Ureter (tissue), 1 donor: ENCODE results near the gene DENND4C. TPM values are rescaled to one million over a fixed set of nuclear protein-coding genes. Genes with fewer than 3 reads are reported as not detected.
A peak's percentile ranks its signal among the peaks of the same experiment; 100 is the strongest.
"Not testable (repeated sequence)": the region's sequence is repeated elsewhere in the genome, so short reads cannot be mapped to it uniquely, and the experiment has no call there.

Experiments
- DNase-seq: peaks from one replicate; pipeline ENCODE4 v3.0.0-alpha.2; 2020; ENCODE audit warnings: low spot score
- total RNA-seq: library from RNA; stranded (reverse); gene quantifications from one replicate; pipeline ENCODE4 v1.2.4, GENCODE V29; 2023
- donor health status: DM: yes; HTN: yes; CAD: no.

DENND4C gene
- total RNA-seq, 1 donor from 2014 or later, result 110 TPM

DNA sequence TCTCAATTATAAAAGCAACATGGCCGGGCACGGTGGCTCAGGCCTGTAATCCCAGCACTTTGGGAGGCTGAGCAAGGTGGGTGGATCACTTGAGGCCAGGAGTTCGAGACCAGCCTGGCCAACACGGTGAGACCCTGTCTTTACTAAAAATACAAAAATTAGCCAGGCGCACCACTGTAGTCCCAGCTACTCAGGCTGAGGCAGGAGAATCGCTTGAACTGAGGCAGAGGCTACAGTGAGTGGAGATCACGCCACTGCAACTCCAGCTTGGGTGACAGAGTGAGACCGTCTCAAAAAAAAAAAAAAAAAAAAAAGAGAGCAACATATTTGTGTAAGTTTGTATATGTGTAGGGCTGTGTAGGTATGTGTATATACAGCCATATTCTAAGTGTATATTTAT lies 142.1 kb downstream of the DENND4C start:
- DNase-seq, result no peak

DNA sequence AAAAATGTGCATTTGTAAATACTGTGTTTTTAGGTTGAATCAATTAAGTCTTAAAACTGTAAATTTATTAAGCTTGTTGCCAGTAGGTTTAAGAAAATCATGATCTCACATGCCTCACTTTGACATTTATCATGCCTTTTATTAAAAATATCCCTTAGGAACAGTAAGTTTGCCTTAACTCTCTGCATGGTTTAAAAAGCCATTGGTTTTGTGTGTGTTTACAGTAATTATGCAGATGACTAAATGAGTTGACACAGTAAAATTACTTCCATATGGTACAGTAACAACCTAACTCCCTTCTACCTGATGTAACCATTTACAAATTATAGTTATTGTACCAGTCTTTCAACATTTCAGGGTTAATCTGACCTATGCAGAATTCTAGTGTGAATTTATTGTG lies 143.0 kb downstream of the DENND4C start:
- no peak for DNase-seq

DNA sequence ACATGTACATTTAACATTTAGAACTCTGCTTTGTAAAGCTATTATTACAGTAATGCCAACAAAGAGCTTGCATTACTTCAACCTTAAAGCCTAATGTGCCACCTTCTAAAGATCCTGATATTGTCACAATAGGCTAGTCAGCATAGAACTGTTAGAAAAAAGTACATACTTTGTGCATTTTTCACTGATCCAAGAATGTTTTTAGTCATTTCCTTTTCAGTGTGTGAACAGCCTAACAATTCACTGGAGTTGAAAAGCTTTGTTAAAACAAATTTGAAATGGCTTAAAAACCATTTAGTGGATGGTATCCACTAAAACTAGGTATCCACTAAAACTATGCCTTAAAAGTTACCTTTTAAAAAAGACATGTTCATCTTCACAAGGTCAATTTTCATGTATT lies 145.0 kb downstream of the DENND4C start:
- no peak for DNase-seq

DNA sequence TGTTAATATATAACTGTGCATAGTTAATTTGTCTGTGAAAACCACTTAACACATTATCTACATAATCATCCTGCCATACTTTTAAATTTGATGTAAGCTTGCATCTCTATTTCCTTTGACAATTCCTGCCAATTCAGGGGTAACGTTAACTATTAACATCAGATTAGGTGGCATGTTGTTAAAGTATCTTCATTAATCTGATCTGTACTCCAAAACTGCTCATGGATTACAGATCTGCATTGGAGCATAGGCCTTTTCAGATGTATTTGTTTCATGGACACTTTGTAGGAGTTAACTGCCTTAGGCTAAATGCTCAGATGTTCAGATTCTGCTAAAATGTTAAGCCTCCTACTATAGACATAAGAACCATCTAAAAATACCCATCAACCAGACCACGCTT lies 146.4 kb downstream of the DENND4C start:
- DNase-seq, result no peak

DNA sequence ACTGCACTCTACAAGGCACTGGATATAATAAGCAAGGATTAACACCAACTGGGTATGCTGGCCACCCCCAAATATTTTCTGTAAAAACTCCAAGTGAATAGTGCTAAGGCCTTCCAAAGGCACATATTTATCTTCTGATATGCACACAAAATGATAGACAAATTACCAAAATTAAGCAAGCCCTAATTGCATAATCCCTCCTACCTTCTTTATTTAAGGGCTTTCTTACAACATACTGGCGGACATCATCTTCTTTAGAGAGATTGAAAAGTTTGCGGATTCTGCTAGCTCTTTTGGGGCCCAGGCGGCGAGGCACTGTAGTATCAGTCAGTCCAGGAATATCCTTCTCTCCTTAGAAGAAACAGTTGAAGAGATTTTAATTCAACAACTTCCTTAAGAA lies 147.7 kb downstream of the DENND4C start:
- no peak for DNase-seq

DNA sequence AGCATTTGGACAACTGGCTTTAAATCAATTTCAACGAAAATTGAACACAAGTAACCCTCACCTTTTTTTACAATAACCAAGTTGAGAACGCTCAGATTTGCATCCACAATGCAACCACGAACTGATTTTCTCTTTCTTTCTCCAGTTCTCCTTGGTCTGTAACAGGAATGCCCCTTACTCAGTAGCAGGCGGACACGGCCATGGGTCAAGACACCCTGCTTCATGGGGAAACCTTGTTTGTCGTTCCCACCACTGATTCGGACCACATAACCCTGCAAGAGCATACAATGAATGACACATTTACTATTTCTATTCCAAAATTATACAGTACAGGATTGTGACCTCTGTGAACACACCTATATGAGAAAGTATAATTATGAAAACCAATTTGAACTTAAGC lies 148.2 kb downstream of the DENND4C start:
- DNase-seq, result no peak

DNA sequence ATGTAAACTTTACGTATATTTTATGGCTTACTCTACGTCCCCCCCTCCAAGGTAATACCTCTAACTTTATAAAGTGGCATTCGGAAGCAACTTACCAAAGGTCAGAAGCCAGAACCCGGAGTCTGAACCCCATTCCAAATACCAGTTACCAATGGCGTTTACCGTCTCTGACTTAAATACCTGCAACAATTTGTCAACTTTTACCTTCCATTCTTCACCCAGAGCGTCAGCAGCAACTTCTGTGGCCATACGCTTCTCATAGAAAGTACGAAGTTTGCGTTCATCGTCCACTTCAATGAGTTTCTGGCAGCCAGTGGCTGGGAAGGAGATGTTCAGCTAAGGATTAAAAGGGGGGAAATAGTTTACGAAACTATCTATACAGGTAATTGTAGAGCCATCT lies 148.8 kb downstream of the DENND4C start:
- no peak for DNase-seq

DNA sequence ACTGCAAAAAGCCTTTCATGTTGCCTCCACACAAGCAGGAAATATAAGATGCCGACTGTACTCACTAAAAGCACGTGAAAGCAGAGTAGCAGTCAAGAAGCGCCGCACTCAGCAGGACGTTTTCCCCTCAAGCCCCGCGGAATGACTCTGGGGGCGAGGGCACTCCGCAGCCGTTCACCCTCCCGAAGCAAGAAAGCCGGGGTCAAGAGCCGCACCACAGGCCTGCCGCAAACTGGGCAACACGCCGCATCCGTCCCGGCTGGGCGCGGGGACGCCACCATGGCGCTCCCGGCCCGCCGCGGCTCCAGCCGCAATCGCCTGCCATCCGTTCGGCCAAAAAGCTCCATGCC lies 149.2 kb downstream of the DENND4C start:
- DNase-seq, result peak; percentile 51

DNA sequence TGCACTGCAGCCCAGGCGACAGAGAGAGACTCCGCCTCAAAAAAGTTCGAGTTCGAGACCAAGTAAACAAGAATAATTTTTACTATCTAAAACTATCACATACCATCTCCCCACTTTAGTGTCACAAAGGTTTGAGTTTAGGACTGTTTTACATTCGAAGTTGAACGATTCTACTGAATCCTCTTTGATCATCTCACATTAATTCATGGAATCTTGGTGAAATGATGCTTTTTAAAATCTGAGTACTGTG lies 150.3 kb downstream of the DENND4C start:
- no peak for DNase-seq

DNA sequence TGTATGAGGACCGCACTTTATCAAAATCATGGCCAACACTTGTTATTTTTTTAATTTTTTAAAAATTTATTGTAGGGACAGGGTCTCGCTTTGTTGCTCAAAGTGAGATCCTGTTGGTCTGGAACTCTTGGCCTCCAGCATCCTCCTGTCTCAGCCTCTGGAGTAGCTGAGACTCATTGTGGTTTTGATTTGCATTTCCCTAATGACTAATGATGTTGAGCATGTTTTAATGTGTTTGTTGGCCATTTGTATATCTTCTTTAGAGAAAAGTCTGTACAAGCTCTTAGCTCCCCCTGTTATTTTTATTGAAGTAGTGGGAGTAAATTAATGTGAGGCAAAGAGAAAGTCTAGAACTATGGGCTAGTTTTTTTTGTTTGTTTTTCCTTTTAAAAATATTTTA lies 151.2 kb downstream of the DENND4C start:
- no peak for DNase-seq

DNA sequence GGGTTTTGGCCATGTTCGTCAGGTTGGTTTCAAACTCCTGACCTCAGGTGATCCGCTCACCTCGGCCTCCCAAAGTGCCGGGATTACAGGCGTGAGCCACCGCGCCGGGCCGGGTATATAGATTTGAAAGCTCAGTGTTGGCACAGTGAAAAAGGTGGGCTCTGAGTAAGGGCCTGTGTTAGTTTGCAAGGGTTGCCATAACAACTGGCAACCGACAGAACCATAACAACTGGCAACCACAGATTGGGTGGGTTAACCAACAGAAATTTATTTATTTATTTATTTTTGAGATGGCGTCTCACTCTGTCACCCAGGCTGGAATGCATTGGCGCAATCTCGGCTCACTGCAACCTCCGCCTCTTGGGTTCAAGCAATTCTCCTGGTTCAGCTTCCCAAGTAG lies 154.7 kb downstream of the DENND4C start:
- DNase-seq, result not testable (repeated sequence)

DNA sequence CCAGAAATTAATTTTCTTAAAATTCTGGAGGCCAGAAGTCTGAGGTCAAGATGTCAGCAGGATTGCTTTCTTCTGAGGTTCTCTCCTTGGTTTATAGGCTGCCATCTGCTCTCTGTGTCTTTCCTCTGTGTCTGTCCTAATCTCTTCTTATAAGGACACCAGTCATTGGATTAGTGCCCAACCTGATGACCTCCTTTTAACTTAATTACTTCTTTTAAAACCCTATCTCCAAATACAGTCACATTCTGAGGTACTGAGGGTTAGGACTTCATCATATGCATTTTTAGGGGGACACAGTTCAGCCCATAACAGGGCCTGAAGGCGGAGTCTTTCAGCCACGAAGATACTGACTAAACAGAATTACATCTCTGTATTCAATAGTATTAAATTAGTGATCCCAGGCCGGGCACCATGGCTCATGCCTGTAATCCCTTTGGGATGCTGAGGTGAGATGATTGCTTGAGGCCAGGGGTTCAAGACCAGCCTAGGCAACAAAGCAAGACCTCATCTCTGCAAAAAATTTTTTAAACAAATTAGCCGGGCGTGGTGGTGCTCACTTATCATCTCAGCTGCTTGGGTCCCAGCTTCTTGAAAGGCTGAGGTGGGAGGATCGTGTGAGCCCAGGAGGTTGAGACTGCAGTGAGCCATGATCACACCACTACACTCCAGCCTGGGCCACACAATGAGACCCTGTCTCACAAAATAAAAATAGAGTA lies 155.5 kb downstream of the DENND4C start:
- no peak for DNase-seq

DNA sequence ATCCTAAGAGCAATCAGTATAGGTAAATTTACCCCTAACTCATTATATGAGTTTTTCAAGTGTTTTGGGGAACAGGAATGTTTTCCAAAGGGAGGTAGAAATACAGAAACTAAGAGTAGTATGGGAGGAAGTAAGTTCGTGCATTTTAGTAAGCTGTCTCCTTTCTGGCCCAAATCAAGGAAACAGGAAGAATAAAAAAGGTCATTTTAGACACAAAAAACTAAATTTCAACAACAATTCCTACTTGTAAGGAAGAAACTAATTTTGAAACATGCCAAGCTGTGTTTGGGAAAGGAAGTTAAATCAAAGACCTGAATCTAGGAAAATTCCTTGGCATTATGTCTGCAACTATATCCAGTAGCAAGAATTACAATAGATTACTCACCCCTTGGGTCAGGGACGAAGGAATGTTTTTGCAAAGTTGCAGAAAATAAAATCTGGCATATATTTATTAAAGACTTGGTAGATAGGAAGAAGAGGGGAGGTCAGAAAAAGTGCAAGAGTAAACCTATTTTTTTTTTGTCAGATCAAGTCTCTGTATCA lies 156.1 kb downstream of the DENND4C start:
- DNase-seq, result no peak

DNA sequence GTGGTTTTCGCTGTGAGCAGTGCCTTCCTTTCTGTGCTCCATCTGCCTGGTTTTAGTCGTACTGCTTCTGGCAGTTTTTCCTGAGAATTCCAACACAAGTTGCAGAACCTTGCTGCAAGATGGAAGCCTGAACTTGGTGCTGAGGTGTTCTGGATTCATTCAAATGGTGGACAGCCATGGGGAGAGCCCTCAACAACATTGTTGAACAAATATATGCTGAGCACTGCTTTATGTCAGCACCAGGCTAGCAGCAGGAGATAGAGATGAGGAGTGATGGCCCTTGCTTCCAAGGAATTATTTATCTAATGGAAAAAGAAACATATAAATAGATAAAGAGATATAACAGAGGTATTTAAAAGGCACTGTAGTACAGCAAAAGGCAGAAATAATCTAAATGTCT lies 156.8 kb downstream of the DENND4C start:
- no peak for DNase-seq

DNA sequence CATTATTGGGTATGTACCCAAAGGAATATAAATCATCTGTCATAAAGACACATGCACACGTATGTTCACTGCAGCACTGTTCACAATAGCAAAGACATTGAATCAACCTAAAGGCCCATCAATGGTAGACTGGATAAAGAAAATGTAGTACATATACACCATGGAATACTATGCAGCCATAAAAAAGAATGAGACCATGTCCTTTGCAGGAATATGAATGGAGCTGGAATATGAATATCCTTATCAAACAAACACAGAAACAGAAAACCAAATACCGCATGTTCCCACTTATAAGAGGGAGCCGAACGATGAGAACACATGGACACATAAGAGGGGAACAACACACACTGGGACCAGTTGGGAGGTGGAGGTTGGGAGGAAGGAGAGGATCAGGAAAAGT lies 159.0 kb downstream of the DENND4C start:
- not testable (repeated sequence) for DNase-seq

DNA sequence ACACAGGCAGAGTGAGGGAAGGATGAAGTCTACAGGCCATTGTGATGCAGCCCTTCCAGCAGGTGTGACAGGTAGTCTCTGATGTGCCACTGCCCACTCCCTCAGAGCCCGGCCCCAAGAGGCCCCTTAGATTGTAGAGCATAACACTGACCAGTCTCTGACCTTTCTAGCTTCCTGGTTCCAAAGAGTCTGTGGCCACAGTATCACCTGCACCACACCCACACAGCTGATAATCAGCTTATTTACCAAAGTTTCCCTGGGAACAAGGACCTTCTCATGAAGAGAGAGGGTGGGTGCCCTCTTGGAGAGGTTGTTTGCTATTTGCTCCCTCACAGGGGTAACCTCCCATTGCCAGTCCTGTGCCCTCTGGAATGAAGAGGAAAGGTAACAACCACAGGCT lies 167.4 kb downstream of the DENND4C start:
- DNase-seq, result no peak

DNA sequence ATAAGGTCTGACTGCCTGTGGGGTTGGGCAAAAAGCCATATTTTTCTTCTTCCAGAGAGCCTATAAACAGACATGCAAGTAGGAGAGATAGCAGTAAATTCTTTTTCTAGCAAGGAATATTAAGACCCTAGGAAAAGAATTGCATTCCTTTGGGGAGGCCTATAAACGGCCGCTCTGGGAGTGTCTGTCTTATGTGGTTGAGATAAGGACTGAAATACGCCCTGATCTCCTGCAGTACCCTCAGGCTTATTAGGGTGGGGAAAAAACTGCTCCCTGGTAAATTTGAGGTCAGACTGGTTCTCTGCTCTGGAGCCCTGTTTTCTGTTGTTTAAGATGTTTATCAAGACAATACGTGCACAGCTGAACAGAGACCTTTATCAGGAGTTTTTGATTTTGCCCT lies 172.7 kb downstream of the DENND4C start:
- not testable (repeated sequence) for DNase-seq

DNA sequence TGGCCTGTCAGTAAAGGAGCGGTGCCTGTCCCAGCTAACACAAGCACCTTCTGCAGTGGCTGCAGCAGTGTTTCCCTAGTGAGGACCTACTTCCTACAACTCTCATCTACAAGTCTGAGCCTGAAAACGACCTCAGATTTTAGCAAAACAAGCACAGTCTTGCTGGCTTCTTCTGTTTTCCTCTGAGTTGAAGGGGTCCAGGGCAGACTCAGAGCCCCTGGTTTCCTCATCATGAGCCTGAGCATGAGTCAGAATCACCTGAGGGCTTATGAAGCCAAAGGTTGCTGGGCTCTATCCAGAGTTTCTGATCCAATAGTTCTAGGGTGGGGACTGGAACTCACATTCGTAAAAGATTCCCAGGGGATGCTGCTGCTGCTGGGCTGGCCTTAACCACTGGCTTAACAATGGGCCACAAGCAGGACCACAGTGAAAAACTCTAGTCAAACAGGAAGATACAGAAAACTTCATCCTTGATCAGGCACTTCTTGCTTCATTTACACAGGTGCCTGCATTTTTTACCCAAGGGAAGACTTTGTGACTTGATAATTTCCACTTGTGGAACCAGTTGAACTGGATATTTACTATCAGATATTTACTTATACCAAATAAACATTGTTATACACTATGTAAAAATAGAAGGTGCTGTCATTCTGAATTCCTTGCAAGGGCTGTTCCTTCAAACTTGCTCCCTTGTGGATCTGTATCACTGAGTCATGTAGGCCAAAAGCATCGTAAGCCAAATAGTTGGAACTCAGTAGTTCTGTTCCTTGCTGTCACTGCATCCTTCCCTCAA lies 174.0 kb downstream of the DENND4C start:
- peak; percentile 59 for DNase-seq

DNA sequence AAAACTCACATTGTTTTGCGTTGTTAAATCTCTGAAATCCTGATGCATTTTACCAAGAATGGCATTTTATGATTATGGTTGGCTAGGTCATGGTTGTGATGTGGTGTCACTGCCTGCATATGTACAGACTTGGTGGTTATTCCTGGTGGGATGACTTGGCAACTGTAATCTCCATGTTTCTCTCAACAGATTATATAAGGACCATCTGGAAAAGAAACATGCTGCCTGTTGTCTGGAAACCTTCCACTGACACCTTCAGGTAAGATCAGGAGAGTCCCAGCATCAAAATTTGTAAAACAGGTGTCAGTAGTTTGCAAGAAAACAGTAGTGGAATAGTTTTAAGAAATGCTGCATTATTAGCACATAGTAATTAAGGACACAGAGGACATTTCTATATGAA lies 175.3 kb downstream of the DENND4C start:
- DNase-seq, result no peak

DNA sequence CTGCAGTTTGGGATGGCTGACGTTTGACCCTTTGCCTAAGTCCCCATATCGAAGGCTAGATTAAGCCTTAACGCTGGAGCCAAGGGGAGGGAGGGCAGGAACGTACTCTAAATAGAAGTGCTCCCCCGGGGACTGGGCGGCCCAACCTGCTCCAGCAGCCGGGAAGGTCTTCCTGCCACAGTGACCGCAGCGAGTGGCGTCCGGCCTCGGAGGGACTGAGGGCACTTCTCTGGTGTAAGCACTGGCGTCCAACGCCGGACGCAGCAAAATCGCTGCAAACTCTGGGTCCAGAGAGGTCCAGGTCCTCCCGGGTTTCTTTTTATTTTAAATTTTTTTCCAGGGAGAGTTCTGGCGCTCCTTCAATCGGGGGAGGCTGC lies 177.8 kb downstream of the DENND4C start:
- no peak for DNase-seq

DNA sequence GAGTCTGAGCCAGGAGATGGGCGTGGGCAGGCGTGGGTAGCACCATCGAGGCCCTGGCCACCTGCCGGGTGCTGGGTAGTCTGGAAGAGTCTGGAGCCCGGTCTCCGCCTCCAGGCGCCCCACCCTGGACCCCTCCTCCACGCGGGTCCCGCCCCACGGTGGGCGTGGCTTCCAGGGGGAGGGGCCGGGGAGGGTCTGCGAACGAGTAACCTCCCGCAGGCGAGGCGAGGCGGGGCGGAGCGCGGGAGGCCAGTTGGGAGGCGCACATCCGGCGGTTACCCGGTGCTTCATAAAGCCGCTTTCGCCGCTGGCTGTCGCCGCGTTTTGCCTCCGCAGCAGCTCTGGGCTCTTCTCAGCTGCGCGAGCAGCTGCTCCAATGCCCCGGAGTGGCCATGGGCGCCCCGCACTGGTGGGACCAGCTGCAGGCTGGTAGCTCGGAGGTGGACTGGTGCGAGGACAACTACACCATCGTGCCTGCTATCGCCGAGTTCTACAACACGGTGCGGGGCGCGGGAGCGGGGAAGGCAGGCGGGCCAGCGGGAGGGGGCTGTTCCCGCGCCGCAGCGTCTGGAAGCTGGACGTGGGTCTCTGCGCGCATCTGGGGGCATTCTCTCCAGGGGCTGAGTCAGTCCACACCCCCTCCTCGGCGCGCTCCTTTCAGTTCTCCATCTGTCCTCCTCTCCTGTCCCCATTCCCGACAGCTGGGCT lies 178.4 kb downstream of the DENND4C start, which contains the start of gene ACER2:
Gene ACER2, plus strand, starts transcription at position 317 of the 708 bp plus-strand sequence. Its CDS starts 76 bp downstream, at position 393.
- peak; percentile 97 for DNase-seq

DNA sequence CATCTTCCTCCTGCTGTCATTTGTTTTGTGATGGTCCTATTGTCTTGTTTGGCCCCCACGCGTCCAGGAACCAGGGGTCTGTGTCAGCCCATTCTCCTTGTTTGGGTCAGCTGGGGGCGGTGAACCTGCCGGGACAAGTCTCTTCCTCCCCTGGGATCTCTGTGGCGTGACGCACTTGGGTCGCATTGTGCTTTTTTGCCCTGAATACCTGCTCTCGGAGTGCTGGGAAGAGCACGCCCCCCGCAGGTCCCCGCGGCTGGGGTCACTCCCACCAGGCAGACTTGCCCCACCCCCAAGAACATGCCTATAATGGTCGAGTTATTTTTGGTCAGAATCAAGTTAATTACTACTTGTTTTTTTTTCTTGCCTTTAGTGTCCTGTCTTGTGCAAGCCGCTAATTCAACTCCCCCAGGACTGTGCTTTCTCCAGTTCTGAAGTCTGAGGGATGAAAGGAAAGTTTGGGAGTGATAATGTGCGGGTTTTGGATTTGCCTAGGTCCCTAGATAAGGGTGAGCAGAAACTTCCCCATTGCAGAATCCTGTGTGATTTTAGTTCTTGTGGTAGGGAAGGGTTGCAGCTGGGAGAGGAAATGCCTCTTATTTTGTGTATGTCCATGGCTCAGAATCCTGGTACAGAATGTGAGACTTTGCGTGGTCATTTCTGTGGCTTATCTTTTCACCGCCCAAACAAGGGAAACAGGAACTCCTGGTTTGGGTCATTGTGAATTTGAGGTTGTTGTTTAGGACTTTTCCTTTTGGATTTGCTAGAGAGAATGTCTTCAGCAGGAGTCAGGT lies 179.1 kb downstream of the DENND4C start:
- peak; percentile 53 for DNase-seq
